Stomach (tissue), 4 donors: Measurements from ENCODE around the gene PSMC5.
"Not testable (repeated sequence)": the region's sequence is repeated elsewhere in the genome, so short reads cannot be mapped to it uniquely, and the experiment has no call there.

Experiments used
- POLR2A ChIP-seq, 4 donors: fragments of 450-650 bp; IDR thresholded peaks; one replicate each; pipeline ENCODE4 v1.6.1; 2016; ENCODE audit warnings: antibody characterized with exemption in 4 of 4, control low read depth in 2 of 4, mild to moderate bottlenecking in 1 of 4, moderate library complexity in 1 of 4
- POLR2AphosphoS5 ChIP-seq, 3 donors: sonication (generic); formaldehyde crosslinking; IDR thresholded peaks; one replicate each; pipeline ENCODE4 v1.6.1; 2016; ENCODE audit warnings: antibody characterized with exemption in 3 of 3
- TF ChIP-seq, protein P1 (sequence below), 7 experiments: fragments of 450-650 bp in 4 of 7; fragments of 200-600 bp in 3 of 7; sonication (generic) in 3 of 7; IDR thresholded peaks; one replicate each; pipeline ENCODE4 v1.5.1; 2016 to 2019; ENCODE audit warnings: antibody characterized with exemption in 7 of 7, control low read depth in 2 of 7, mild to moderate bottlenecking in 1 of 7

DNA sequence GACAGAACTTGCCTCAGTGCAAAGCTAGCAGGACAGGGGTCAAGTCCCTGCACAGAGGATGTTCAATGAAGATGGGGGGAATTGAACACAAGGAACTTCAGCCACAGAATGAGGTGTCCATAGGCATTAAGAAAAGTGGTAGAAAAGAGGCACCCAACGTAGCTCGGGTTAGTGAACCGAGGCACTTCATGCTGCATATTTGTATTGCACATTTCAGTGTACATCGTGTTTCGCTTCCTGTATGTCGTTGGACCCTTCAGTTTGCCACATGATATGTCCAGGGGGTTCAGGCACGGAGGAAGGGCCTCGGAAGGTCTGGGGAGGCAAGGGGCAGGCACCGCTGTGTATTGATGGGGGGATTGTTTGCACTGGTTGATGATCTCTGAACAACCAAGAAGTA lies 51.2 kb downstream of the PSMC5 start:
- TF ChIP-seq, protein P1, sequence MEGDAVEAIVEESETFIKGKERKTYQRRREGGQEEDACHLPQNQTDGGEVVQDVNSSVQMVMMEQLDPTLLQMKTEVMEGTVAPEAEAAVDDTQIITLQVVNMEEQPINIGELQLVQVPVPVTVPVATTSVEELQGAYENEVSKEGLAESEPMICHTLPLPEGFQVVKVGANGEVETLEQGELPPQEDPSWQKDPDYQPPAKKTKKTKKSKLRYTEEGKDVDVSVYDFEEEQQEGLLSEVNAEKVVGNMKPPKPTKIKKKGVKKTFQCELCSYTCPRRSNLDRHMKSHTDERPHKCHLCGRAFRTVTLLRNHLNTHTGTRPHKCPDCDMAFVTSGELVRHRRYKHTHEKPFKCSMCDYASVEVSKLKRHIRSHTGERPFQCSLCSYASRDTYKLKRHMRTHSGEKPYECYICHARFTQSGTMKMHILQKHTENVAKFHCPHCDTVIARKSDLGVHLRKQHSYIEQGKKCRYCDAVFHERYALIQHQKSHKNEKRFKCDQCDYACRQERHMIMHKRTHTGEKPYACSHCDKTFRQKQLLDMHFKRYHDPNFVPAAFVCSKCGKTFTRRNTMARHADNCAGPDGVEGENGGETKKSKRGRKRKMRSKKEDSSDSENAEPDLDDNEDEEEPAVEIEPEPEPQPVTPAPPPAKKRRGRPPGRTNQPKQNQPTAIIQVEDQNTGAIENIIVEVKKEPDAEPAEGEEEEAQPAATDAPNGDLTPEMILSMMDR (IDR thresholded peaks at IDR 0.05): not testable (repeated sequence)
- not testable (repeated sequence) for TF ChIP-seq POLR2A, POLR2AphosphoS5 (IDR thresholded peaks at IDR 0.05)
